ENCODE measurements around the gene KIAA0513.

DNA sequence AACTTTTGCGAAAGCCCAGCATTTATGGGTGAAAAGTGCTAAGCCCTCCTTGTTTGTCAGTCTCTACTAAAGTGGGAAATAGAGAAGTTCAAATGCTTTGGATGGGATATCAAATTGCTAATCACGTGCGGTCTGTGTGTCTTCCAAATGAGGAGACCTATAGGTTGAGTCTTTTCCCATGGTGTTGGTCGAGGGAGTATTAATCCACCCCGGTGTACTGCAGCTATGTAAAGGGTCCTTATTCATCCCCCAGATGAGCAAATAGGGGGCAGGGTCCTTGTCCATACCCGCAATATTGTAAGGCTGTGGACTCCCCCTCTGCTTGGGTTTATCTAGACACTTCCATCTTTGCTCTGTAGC is 14.6 kb downstream of the KIAA0513 start:
- TF ChIP-seq RFXAP (CRISPR knock-in tag; IDR thresholded peaks at IDR 0.05; ENCODE audit: borderline replicate concordance): no peak
- TF ChIP-seq NR2F2 (IDR thresholded peaks at IDR 0.05; ENCODE audit: borderline replicate concordance, low read depth): no peak
- TF ChIP-seq, protein P1, sequence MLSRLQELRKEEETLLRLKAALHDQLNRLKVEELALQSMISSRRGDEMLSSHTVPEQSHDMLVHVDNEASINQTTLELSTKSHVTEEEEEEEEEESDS (CRISPR knock-in tag; IDR thresholded peaks at IDR 0.05; ENCODE audit: borderline replicate concordance): no peak
- no peak for TF ChIP-seq ZNF766 (CRISPR knock-in tag; IDR thresholded peaks at IDR 0.05; ENCODE audit: borderline replicate concordance)
- TF ChIP-seq, protein P2, sequence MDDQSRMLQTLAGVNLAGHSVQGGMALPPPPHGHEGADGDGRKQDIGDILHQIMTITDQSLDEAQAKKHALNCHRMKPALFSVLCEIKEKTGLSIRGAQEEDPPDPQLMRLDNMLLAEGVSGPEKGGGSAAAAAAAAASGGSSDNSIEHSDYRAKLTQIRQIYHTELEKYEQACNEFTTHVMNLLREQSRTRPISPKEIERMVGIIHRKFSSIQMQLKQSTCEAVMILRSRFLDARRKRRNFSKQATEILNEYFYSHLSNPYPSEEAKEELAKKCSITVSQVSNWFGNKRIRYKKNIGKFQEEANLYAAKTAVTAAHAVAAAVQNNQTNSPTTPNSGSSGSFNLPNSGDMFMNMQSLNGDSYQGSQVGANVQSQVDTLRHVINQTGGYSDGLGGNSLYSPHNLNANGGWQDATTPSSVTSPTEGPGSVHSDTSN (CRISPR knock-in tag; IDR thresholded peaks at IDR 0.05; ENCODE audit: borderline replicate concordance): no peak

Measured in HepG2 (cell line).